ENCODE data around the gene PUSL1.

Gene PUSL1

DNA sequence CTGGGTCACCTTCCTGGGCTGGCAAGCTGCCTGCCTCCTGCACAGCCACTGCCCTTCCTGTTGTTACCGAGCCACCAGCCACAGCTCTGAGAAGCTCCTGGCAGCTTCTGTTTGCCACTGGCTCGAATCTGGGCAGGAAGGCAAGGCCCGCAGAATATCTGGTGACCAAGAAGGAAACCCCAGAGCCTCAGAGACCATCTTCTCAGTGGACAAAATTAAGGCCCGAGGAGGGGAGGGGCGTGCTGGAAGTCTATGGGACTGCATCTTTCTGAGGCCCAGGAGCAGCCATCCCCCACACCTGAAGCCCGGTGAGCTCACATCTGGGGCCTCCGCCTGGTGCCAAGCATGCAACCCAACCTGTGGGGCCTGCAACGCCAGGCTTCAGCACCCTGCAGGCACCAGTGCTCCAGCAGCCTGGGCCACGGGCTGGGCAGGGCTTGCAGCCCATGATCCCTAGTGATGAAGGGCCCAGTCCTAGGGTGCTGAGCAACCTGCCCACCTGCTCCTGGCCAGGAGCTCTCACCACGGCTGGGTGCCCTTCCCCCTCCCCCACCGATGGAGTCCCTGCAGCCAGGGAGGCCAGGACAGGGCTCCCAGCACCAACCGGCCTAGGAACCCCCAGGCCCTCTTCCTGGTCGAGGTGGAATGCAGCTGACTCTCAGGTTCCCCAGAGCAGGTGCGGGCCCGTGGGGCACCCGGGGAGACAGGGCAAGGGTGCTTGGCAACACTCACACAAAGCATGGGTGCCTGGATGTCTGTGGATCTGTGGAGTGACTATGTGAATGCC lies 17.1 kb downstream of the PUSL1 start:
- no peak for DNase-seq

- no peak for DNase-seq
These were observed 17.7 kb downstream of the PUSL1 start for GRCh38 chr1:1326075-1326605.

- DNase-seq = no peak
These were observed 18.9 kb downstream of the PUSL1 start for GRCh38 chr1:1327291-1327690.

- DNase-seq = no peak
These were observed 19.9 kb downstream of the PUSL1 start for GRCh38 chr1:1328254-1328653.

DNA sequence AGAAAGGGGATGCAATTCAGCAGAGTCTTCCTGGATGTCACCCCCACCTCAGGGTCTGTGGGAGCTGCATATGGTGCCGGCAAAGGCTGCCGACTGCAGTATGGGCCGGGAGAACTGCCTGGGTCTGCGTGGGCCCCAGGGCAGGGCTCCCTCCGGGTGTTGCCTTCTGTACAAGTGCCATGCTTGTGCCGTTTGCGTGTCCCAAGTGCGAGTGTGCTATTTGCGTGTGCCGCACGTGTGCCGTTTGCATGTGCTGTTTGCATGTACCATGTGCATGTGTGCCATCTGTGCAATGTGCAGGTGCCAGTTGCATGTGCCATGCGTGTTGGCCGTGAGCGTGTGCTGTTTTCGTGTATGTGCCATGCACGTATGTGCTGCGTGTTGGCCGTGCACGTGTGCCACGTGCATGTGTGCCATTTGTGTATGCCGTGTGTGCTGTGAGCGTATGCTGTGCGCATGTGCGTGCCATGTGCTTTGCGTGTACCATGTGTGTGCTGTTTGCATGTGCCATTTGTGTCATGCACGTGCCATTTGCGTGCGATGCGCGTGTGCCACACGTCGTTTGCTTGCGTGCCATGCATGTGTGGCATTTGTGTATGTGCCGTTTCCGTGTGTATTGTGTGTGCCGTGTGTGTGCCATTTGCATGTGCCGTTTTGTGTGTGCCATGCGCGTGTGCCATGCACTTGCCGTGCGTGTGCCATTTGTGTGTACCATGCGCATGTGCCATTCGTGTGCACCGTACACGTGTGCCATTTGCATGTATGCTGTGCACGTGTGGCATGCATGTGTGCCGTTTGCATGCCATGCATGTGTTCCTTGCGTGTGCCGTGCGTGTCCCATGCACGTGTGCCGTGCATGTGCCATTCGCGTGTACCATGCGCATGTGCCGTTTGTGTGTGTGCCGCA lies 21.2 kb downstream of the PUSL1 start:
- no peak for DNase-seq

DNA sequence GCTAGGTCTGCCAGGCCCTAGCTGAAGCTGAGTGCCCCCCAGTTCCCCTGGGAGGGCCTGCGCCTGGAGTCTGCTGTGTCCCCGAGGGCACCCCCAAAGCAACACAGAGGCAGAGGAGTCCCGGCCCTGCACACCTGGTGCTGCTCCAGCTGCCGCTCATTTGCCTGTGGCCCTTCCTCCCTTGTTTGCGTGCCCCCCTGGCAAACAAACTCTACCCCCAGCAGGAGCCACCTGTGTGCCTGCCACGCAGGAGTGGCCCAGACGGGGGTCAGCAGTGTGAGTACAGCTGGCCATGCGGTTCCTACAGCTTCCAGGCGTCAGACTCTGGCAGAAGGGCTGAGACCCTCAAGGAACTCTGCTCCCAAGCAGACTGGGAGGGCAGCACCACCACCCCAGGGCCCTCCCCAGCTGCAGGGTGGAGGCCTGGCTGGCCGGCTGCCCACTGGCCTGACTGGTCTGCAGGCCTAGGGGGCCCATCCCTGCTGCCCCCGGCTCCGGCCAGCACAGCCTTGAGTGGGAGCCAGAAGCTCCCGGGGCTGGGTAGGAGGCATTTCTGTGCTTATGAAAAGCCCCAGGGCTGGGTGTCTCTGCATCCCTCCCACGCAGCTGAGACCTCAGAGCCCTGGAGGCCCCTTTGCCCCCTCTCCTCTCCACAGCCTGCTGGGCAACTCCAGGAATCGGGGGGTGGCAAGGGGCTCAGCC lies 22.1 kb downstream of the PUSL1 start:
- DNase-seq = no peak

GRCh38 chr1:1331068-1331965 lies 22.9 kb downstream of the PUSL1 start, which contains the start of gene TAS1R3:
TAS1R3 (plus strand) TSS chr1:1331280; CDS start chr1:1331346, 66 bp downstream.
- no peak for DNase-seq

DNA sequence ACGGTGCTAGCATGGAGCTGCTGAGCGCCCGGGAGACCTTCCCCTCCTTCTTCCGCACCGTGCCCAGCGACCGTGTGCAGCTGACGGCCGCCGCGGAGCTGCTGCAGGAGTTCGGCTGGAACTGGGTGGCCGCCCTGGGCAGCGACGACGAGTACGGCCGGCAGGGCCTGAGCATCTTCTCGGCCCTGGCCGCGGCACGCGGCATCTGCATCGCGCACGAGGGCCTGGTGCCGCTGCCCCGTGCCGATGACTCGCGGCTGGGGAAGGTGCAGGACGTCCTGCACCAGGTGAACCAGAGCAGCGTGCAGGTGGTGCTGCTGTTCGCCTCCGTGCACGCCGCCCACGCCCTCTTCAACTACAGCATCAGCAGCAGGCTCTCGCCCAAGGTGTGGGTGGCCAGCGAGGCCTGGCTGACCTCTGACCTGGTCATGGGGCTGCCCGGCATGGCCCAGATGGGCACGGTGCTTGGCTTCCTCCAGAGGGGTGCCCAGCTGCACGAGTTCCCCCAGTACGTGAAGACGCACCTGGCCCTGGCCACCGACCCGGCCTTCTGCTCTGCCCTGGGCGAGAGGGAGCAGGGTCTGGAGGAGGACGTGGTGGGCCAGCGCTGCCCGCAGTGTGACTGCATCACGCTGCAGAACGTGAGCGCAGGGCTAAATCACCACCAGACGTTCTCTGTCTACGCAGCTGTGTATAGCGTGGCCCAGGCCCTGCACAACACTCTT lies 23.8 kb downstream of the PUSL1 start:
- no peak for DNase-seq

DNA sequence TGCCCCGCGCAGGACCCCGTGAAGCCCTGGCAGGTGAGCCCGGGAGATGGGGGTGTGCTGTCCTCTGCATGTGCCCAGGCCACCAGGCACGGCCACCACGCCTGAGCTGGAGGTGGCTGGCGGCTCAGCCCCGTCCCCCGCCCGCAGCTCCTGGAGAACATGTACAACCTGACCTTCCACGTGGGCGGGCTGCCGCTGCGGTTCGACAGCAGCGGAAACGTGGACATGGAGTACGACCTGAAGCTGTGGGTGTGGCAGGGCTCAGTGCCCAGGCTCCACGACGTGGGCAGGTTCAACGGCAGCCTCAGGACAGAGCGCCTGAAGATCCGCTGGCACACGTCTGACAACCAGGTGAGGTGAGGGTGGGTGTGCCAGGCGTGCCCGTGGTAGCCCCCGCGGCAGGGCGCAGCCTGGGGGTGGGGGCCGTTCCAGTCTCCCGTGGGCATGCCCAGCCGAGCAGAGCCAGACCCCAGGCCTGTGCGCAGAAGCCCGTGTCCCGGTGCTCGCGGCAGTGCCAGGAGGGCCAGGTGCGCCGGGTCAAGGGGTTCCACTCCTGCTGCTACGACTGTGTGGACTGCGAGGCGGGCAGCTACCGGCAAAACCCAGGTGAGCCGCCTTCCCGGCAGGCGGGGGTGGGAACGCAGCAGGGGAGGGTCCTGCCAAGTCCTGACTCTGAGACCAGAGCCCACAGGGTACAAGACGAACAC lies 24.5 kb downstream of the PUSL1 start:
- no peak for DNase-seq

DNA sequence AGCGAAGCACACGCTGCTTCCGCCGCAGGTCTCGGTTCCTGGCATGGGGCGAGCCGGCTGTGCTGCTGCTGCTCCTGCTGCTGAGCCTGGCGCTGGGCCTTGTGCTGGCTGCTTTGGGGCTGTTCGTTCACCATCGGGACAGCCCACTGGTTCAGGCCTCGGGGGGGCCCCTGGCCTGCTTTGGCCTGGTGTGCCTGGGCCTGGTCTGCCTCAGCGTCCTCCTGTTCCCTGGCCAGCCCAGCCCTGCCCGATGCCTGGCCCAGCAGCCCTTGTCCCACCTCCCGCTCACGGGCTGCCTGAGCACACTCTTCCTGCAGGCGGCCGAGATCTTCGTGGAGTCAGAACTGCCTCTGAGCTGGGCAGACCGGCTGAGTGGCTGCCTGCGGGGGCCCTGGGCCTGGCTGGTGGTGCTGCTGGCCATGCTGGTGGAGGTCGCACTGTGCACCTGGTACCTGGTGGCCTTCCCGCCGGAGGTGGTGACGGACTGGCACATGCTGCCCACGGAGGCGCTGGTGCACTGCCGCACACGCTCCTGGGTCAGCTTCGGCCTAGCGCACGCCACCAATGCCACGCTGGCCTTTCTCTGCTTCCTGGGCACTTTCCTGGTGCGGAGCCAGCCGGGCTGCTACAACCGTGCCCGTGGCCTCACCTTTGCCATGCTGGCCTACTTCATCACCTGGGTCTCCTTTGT lies 25.3 kb downstream of the PUSL1 start:
- no peak for DNase-seq

- DNase-seq = no peak
These were observed 26.4 kb downstream of the PUSL1 start for GRCh38 chr1:1334835-1335234.

DNA sequence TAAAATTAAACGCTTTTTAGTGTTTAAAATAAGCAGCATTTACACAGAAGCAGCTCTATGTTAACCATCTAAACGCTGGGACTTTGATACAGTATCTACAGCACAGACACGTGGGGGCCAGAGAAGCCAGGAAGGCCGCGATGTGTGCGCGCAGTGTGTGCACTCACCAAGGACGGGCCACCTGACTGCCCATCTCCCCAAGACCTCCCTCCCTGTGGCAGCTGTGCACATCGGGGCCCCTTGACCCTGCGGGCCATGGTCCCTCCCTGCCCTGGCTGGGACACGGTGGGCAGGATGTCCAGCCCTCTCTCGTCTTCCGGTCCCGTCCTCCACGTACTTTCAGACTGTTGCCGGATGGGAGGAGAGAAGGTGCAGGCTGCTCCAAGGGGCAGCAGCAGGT lies 26.9 kb downstream of the PUSL1 start:
- DNase-seq = no peak

GRCh38 chr1:1335792-1336248 lies 27.4 kb downstream of the PUSL1 start:
- no peak for DNase-seq

- no peak for DNase-seq
These were observed 28.0 kb downstream of the PUSL1 start for GRCh38 chr1:1336446-1336845.

- no peak for DNase-seq
These were observed 28.8 kb downstream of the PUSL1 start for GRCh38 chr1:1336931-1337792.

DNA sequence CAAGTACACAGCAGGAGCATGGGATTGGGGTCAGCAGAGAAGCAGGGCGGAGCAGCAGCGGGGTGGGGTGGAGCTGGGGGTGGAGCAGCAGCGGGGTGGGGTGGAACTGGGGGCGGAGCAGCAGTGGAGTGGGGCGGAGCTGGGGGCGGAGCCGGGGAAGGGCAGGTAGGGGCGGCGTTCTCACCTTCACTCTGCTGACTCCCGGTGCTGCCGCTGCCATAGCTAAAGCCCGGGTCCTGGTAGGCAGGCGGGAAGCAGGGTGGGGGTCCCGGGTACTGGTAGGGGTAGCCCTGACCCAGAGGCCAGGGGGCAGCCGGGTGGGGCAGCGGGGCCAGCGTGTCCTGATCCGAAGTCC lies 29.4 kb downstream of the PUSL1 start:
- DNase-seq = no peak

- DNase-seq = no peak
These were observed 29.9 kb downstream of the PUSL1 start for GRCh38 chr1:1338278-1338677.

GRCh38 chr1:1340185-1340584 lies 31.8 kb downstream of the PUSL1 start:
- DNase-seq = no peak
